HCT116 (cell line): ENCODE results near the gene NLRC5.

Experiments used
- CTCF ChIP-seq, 3 experiments: fragments of 200-600 bp in 1 of 3; sonication (generic) in 1 of 3; IDR thresholded peaks in 2 of 3; conservative IDR thresholded peaks in 1 of 3; 2 replicates each; pipeline ENCODE4 v1.5.1; 2012 to 2017; ENCODE audit warnings: low read depth in 2 of 3, low read length in 2 of 3, antibody characterized with exemption in 1 of 3, borderline replicate concordance in 1 of 3, control low read depth in 1 of 3, mild to moderate bottlenecking in 1 of 3, mixed read lengths in 1 of 3, mixed run types in 1 of 3, moderate library complexity in 1 of 3; ENCODE audit not compliant: insufficient read depth in 1 of 3
- MAX ChIP-seq: IDR thresholded peaks from 2 replicates; pipeline ENCODE4 v1.6.1; 2012
- POLR2A ChIP-seq: IDR thresholded peaks from 2 replicates; pipeline ENCODE4 v1.7.0; 2011; ENCODE audit warnings: borderline replicate concordance; ENCODE audit not compliant: insufficient read depth, insufficient read length; ENCODE audit errors: extremely low read depth
- POLR2AphosphoS5 ChIP-seq: IDR thresholded peaks from 2 replicates; pipeline ENCODE4 v1.6.1; 2011; ENCODE audit warnings: mild to moderate bottlenecking, low read depth, low read length, moderate library complexity
- RAD21 ChIP-seq: IDR thresholded peaks from 2 replicates; pipeline ENCODE4 v1.6.1; 2012; ENCODE audit warnings: low read depth, mild to moderate bottlenecking
- TF ChIP-seq, protein P1 (sequence below): IDR thresholded peaks from 2 replicates; pipeline ENCODE4 v1.6.1; 2012; ENCODE audit warnings: low read depth

DNA sequence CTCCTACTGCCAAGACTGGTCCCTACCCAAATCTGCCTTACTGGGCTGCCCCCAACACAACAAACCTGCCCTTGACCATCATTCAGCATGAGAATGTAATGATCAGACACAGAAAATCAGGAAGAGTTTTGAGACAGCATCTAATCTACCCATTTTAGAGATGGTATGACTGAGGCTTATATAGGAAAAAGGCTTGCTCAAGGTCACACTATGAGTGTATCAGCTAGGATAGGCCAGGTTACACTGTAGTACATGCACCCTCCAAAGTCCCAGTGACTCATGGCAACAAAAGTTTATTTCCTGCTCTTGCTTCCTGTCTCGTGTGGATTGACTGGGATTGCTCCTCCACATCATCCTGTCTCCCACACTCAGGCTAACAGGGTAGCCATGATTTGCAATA lies 27.9 kb downstream of the NLRC5 start:
- no peak for TF ChIP-seq POLR2AphosphoS5
- TF ChIP-seq, protein P1, sequence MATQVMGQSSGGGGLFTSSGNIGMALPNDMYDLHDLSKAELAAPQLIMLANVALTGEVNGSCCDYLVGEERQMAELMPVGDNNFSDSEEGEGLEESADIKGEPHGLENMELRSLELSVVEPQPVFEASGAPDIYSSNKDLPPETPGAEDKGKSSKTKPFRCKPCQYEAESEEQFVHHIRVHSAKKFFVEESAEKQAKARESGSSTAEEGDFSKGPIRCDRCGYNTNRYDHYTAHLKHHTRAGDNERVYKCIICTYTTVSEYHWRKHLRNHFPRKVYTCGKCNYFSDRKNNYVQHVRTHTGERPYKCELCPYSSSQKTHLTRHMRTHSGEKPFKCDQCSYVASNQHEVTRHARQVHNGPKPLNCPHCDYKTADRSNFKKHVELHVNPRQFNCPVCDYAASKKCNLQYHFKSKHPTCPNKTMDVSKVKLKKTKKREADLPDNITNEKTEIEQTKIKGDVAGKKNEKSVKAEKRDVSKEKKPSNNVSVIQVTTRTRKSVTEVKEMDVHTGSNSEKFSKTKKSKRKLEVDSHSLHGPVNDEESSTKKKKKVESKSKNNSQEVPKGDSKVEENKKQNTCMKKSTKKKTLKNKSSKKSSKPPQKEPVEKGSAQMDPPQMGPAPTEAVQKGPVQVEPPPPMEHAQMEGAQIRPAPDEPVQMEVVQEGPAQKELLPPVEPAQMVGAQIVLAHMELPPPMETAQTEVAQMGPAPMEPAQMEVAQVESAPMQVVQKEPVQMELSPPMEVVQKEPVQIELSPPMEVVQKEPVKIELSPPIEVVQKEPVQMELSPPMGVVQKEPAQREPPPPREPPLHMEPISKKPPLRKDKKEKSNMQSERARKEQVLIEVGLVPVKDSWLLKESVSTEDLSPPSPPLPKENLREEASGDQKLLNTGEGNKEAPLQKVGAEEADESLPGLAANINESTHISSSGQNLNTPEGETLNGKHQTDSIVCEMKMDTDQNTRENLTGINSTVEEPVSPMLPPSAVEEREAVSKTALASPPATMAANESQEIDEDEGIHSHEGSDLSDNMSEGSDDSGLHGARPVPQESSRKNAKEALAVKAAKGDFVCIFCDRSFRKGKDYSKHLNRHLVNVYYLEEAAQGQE: no peak
- TF ChIP-seq CTCF (IDR thresholded peaks at IDR 0.05 in 2 of 3, conservative IDR thresholded peaks at IDR 0.05 in 1 of 3; ENCODE audit: borderline replicate concordance in 1 of 3, insufficient read depth in 1 of 3, low read depth in 2 of 3, low read length in 2 of 3): no peak
- no peak for TF ChIP-seq RAD21
- no peak for TF ChIP-seq MAX
- TF ChIP-seq POLR2A: no peak
